Astrocyte (in vitro differentiated cells and primary cell): ENCODE results near the gene CENPX. TPM values are rescaled to one million over a fixed set of nuclear protein-coding genes. Genes with fewer than 3 reads are reported as not detected.

Experiments used
- DNase-seq: peaks from one replicate; pipeline ENCODE4 v3.0.0-alpha.2; 2010; ENCODE audit warnings: low read depth
- FAIRE-seq: peaks from 2 replicates; lab custom pipeline; 2011; peaks lifted over from hg19 to GRCh38; lab: Jason Lieb, UNC
- H2AFZ ChIP-seq: 2 replicates; pipeline ENCODE4 v1.6.0; 2012; ENCODE audit warnings: low read depth, low read length, inconsistent platforms
- H3K27ac ChIP-seq: 2 replicates; pipeline ENCODE4 v1.5.1; 2011; ENCODE audit warnings: low read depth, low read length, inconsistent platforms
- H3K27me3 ChIP-seq: 2 replicates; pipeline ENCODE4 v1.6.0; 2011; ENCODE audit warnings: low read length, inconsistent platforms; ENCODE audit not compliant: insufficient read depth
- H3K36me3 ChIP-seq: 2 replicates; pipeline ENCODE4 v1.5.1; 2011; ENCODE audit warnings: low read length, inconsistent platforms; ENCODE audit not compliant: insufficient read depth
- H3K4me1 ChIP-seq: 2 replicates; pipeline ENCODE4 v1.5.1; 2011; ENCODE audit warnings: low read length, inconsistent platforms; ENCODE audit not compliant: insufficient read depth
- H3K4me2 ChIP-seq: 2 replicates; pipeline ENCODE4 v1.6.0; 2012; ENCODE audit warnings: low read length, inconsistent platforms
- H3K4me3 ChIP-seq: 2 replicates; pipeline ENCODE4 v1.5.1; 2011; ENCODE audit warnings: low read depth, mild to moderate bottlenecking, low read length, inconsistent platforms; ENCODE audit not compliant: insufficient read depth
- H3K79me2 ChIP-seq: 2 replicates; pipeline ENCODE4 v1.6.0; 2012; ENCODE audit warnings: mild to moderate bottlenecking, low read length, inconsistent platforms; ENCODE audit not compliant: insufficient read depth
- H3K9ac ChIP-seq: 2 replicates; pipeline ENCODE4 v1.6.0; 2012; ENCODE audit warnings: mild to moderate bottlenecking, low read length, inconsistent platforms
- H3K9me3 ChIP-seq: 2 replicates; pipeline ENCODE4 v1.5.1; 2012; ENCODE audit warnings: low read depth, mild to moderate bottlenecking, low read length, inconsistent platforms; ENCODE audit not compliant: insufficient read depth
- H4K20me1 ChIP-seq: 2 replicates; pipeline ENCODE4 v1.6.0; 2012; ENCODE audit warnings: low read length, inconsistent platforms; ENCODE audit not compliant: insufficient read depth
- H3K27ac Mint-ChIP-seq: one replicate; pipeline ENCODE4 v1.8.0; 2021; ENCODE audit warnings: mild to moderate bottlenecking, mixed read lengths; ENCODE audit not compliant: unreplicated experiment
- H3K27me3 Mint-ChIP-seq: one replicate; pipeline ENCODE4 v1.8.0; 2021; ENCODE audit warnings: low read depth, mixed read lengths; ENCODE audit not compliant: unreplicated experiment
- H3K36me3 Mint-ChIP-seq: one replicate; pipeline ENCODE4 v1.8.0; 2021; ENCODE audit warnings: low read depth, mixed read lengths; ENCODE audit not compliant: unreplicated experiment
- H3K4me1 Mint-ChIP-seq: one replicate; pipeline ENCODE4 v1.8.0; 2021; ENCODE audit warnings: low read depth, mixed read lengths; ENCODE audit not compliant: unreplicated experiment
- H3K4me3 Mint-ChIP-seq: one replicate; pipeline ENCODE4 v1.8.0; 2021; ENCODE audit warnings: mild to moderate bottlenecking, moderate library complexity, mixed read lengths; ENCODE audit not compliant: unreplicated experiment
- H3K9me3 Mint-ChIP-seq: one replicate; pipeline ENCODE4 v1.8.0; 2021; ENCODE audit warnings: mild to moderate bottlenecking, mixed read lengths; ENCODE audit not compliant: unreplicated experiment
- CTCF ChIP-seq: IDR thresholded peaks from 2 replicates; pipeline ENCODE4 v1.5.1; 2011; ENCODE audit warnings: low read depth, mild to moderate bottlenecking, inconsistent platforms, low read length, moderate library complexity; ENCODE audit not compliant: insufficient read depth
- EZH2 ChIP-seq: IDR thresholded peaks from 2 replicates; pipeline ENCODE4 v1.6.1; 2012; ENCODE audit warnings: mild to moderate bottlenecking, low read length, inconsistent platforms; ENCODE audit not compliant: insufficient read depth
- total RNA-seq: library from RNA; stranded (reverse); gene quantifications from 2 replicates; pipeline ENCODE4 v1.2.1, GENCODE V29; 2021

Gene CENPX
- total RNA-seq, 1 donor from 2014 or later: 26.7 TPM

DNA sequence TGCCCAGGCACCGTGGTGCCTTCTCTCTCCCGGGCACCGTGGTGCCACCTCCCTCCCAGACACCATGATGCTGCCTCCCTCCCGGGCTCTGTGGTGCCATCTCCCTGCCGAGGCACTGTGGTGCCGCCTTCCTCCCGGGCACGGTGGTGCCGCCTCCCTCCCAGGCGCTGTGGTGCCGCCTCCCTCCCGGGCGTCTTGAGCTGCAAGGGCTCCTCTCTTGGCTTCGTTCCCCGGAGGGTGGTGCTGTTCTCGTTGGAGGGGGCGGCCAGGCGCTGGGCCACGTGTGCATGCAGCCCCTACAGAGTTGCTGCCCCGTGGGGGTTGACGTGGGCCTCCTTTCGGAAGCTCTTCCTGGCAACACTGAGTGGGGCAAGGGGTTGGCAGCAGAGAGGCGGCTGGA is 8.2 kb downstream of the CENPX start:
- no peak for DNase-seq
- Mint-ChIP-seq H3K36me3 (no peaks in the 10 kb centered on the region), H3K9me3 (no peaks in the 10 kb centered on the region), H3K27me3 (no peaks in the 10 kb centered on the region), H3K4me1 (no peaks in the 10 kb centered on the region), H3K4me3 (no peak overlapping the region), H3K27ac (no peak overlapping the region)
- TF ChIP-seq EZH2 (no peak), CTCF (no peak)
- Histone ChIP-seq H4K20me1 (peaks cover 2% of the 10 kb centered on the region), H3K27me3 (no peaks in the 10 kb centered on the region), H3K9ac (no peak overlapping the region), H2AFZ (no peak overlapping the region), H3K4me1 (no peaks in the 10 kb centered on the region), H3K9me3 (no peaks in the 10 kb centered on the region), H3K4me3 (no peak overlapping the region), H3K4me2 (no peak overlapping the region), H3K36me3 (no peaks in the 10 kb centered on the region), H3K27ac (no peak overlapping the region), H3K79me2 (no peaks in the 10 kb centered on the region)
- no peak for FAIRE-seq

- H3K4me3 Mint-ChIP-seq: no peak overlapping the region
- no peaks in the 10 kb centered on the region for H4K20me1 ChIP-seq
- H3K79me2 ChIP-seq: no peaks in the 10 kb centered on the region
- no peaks in the 10 kb centered on the region for H3K4me1 Mint-ChIP-seq
- H3K36me3 ChIP-seq: no peaks in the 10 kb centered on the region
- no peak overlapping the region for H3K27ac Mint-ChIP-seq
- FAIRE-seq: no peak
- no peak overlapping the region for H3K4me3 ChIP-seq
- no peak for DNase-seq
- no peak overlapping the region for H3K9ac ChIP-seq
- H3K9me3 ChIP-seq: no peaks in the 10 kb centered on the region
- H3K9me3 Mint-ChIP-seq: no peaks in the 10 kb centered on the region
- no peak overlapping the region for H3K4me2 ChIP-seq
- H3K4me1 ChIP-seq: no peaks in the 10 kb centered on the region
- H3K27me3 Mint-ChIP-seq: no peaks in the 10 kb centered on the region
- H3K27ac ChIP-seq: no peak overlapping the region
- H2AFZ ChIP-seq: no peak overlapping the region
- TF ChIP-seq EZH2 (no peak), CTCF (no peak)
- no peaks in the 10 kb centered on the region for H3K36me3 Mint-ChIP-seq
- no peaks in the 10 kb centered on the region for H3K27me3 ChIP-seq
Measured at GRCh38 chr17:82013772-82014321, 8.8 kb downstream of the CENPX start.

DNA sequence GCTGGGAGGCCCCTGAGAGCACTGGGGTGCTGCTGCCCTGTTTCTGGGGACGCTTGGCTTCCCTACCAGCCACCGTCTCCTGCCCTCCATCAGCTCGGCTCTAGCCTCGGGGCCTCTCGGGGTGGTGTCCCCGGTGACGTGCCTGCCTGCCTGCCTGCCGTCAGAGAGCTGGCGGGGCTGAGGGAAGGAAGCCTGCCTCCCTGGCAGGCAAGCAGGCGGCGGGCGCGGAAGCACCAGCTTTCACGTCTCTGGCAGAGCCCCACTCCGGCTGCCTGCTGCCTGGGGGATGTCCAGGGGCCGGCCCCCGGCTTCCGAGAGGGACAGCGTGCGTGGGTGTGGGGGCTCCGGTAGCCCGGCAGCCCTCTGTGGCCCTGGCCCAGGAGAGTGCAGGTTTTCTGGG is 9.3 kb downstream of the CENPX start:
- Mint-ChIP-seq H3K27ac (no peak overlapping the region), H3K27me3 (no peaks in the 10 kb centered on the region), H3K9me3 (no peaks in the 10 kb centered on the region), H3K4me3 (no peak overlapping the region), H3K4me1 (no peaks in the 10 kb centered on the region), H3K36me3 (no peaks in the 10 kb centered on the region)
- TF ChIP-seq CTCF (no peak), EZH2 (no peak)
- Histone ChIP-seq H4K20me1 (no peaks in the 10 kb centered on the region), H3K4me2 (no peak overlapping the region), H3K36me3 (no peaks in the 10 kb centered on the region), H3K27me3 (no peaks in the 10 kb centered on the region), H3K4me1 (no peaks in the 10 kb centered on the region), H3K9me3 (no peaks in the 10 kb centered on the region), H2AFZ (no peak overlapping the region), H3K27ac (no peak overlapping the region), H3K9ac (no peak overlapping the region), H3K4me3 (no peak overlapping the region), H3K79me2 (no peaks in the 10 kb centered on the region)
- DNase-seq (no peak), FAIRE-seq (no peak)
